Stimulated activated CD4-positive, alpha-beta T cell treated with anti-CD3 and anti-CD28 coated beads, Interleukin-12 subunit alpha, Interleukin-12 subunit beta, amount 100 ng/mL, for 4 hours (primary cell): Measurements from ENCODE around the gene GNA15.

ENCODE experiments used
- DNase-seq: peaks from one replicate; pipeline ENCODE4 v3.0.0-alpha.2; 2020

The GNA15 gene

GRCh38 chr19:3106509-3107141 is 29.2 kb upstream of the GNA15 start:
- DNase-seq: no peak

GRCh38 chr19:3107658-3108057 is 28.2 kb upstream of the GNA15 start:
- DNase-seq: no peak

- DNase-seq: peak; percentile 71
Measured at GRCh38 chr19:3108775-3109174, 27.1 kb upstream of the GNA15 start.

- no peak for DNase-seq
Measured at GRCh38 chr19:3109491-3109890, 26.3 kb upstream of the GNA15 start.

- no peak for DNase-seq
Measured at GRCh38 chr19:3110126-3110825, 25.6 kb upstream of the GNA15 start.

GRCh38 chr19:3111586-3112247 is 24.1 kb upstream of the GNA15 start:
- DNase-seq: no peak

GRCh38 chr19:3112375-3113099 is 23.3 kb upstream of the GNA15 start:
- no peak for DNase-seq

- DNase-seq: no peak
Measured at GRCh38 chr19:3113100-3114017, 22.5 kb upstream of the GNA15 start.

GRCh38 chr19:3114018-3114726 is 21.7 kb upstream of the GNA15 start:
- DNase-seq: no peak

GRCh38 chr19:3114811-3115210 is 21.0 kb upstream of the GNA15 start:
- no peak for DNase-seq

GRCh38 chr19:3115411-3115810 is 20.4 kb upstream of the GNA15 start:
- DNase-seq: no peak

- no peak for DNase-seq
Measured at GRCh38 chr19:3115916-3116602, 19.8 kb upstream of the GNA15 start.

- no peak for DNase-seq
Measured at GRCh38 chr19:3116621-3117020, 19.2 kb upstream of the GNA15 start.

- DNase-seq: no peak
Measured at GRCh38 chr19:3117716-3118115, 18.1 kb upstream of the GNA15 start.

GRCh38 chr19:3118232-3119070 is 17.4 kb upstream of the GNA15 start:
- no peak for DNase-seq

- no peak for DNase-seq
Measured at GRCh38 chr19:3119071-3119595, 16.7 kb upstream of the GNA15 start.

GRCh38 chr19:3119693-3120380 is 16.0 kb upstream of the GNA15 start:
- no peak for DNase-seq

- no peak for DNase-seq
Measured at GRCh38 chr19:3120611-3121276, 15.1 kb upstream of the GNA15 start.

- no peak for DNase-seq
Measured at GRCh38 chr19:3121396-3121795, 14.4 kb upstream of the GNA15 start.
